Lower leg skin (tissue), 3 donors: ENCODE measurements around the gene FZD1.

ENCODE experiments used
- POLR2A ChIP-seq, 2 donors: fragments of 450-650 bp; IDR thresholded peaks; one replicate each; pipeline ENCODE4 v1.6.1; 2016 to 2017; ENCODE audit warnings: antibody characterized with exemption in 2 of 2, mild to moderate bottlenecking in 1 of 2, moderate library complexity in 1 of 2
- TF ChIP-seq, protein P1 (sequence below), 3 donors: fragments of 450-650 bp; IDR thresholded peaks; one replicate each; pipeline ENCODE4 v1.5.1; 2016; ENCODE audit warnings: antibody characterized with exemption in 3 of 3, mild to moderate bottlenecking in 3 of 3, moderate library complexity in 2 of 3

- TF ChIP-seq, protein P1, sequence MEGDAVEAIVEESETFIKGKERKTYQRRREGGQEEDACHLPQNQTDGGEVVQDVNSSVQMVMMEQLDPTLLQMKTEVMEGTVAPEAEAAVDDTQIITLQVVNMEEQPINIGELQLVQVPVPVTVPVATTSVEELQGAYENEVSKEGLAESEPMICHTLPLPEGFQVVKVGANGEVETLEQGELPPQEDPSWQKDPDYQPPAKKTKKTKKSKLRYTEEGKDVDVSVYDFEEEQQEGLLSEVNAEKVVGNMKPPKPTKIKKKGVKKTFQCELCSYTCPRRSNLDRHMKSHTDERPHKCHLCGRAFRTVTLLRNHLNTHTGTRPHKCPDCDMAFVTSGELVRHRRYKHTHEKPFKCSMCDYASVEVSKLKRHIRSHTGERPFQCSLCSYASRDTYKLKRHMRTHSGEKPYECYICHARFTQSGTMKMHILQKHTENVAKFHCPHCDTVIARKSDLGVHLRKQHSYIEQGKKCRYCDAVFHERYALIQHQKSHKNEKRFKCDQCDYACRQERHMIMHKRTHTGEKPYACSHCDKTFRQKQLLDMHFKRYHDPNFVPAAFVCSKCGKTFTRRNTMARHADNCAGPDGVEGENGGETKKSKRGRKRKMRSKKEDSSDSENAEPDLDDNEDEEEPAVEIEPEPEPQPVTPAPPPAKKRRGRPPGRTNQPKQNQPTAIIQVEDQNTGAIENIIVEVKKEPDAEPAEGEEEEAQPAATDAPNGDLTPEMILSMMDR (IDR thresholded peaks at IDR 0.05), result no peak
- TF ChIP-seq POLR2A (IDR thresholded peaks at IDR 0.05), result no peak
Measured at GRCh38 chr7:91265693-91266066, 1.4 kb downstream of the FZD1 start.
